Uterus (tissue), 4 donors: Measurements from ENCODE around the gene USP47. TPM values are rescaled to one million over a fixed set of nuclear protein-coding genes. Genes with fewer than 3 reads are reported as not detected.
A peak's percentile ranks its signal among the peaks of the same experiment; 100 is the strongest.

ENCODE experiments used
- DNase-seq, 2 donors: peaks; one replicate each; pipeline ENCODE4 v3.0.0-alpha.2; 2019 to 2020
- H3K27ac ChIP-seq, 2 donors: fragments of 200-600 bp; sonication (generic); 1 replicate in 1 of 2; 2 replicates in 1 of 2; pipeline ENCODE4 v1.5.1; 2016 to 2018
- H3K27me3 ChIP-seq, 2 donors: fragments of 200-600 bp; sonication (generic); one replicate each; pipeline ENCODE4 v1.5.1; 2018 to 2019; ENCODE audit warnings: control low read depth in 1 of 2
- H3K36me3 ChIP-seq, 2 donors: fragments of 200-600 bp; sonication (generic); one replicate each; pipeline ENCODE4 v1.5.1; 2019; ENCODE audit warnings: control low read depth in 1 of 2
- H3K4me1 ChIP-seq, 2 donors: fragments of 200-600 bp; sonication (generic); one replicate each; pipeline ENCODE4 v1.5.1; 2018 to 2019; ENCODE audit warnings: control low read depth in 1 of 2
- H3K4me3 ChIP-seq, 2 donors: fragments of 200-600 bp; sonication (generic); 1 replicate in 1 of 2; 2 replicates in 1 of 2; pipeline ENCODE4 v1.5.1; 2018 to 2019; ENCODE audit warnings: mild to moderate bottlenecking in 1 of 2
- H3K9me3 ChIP-seq, 2 donors: fragments of 200-600 bp; sonication (generic); one replicate each; pipeline ENCODE4 v1.5.1; 2019; ENCODE audit warnings: control low read depth in 1 of 2
- POLR2A ChIP-seq, 2 donors: fragments of 450-650 bp; IDR thresholded peaks; one replicate each; pipeline ENCODE4 v1.6.1; 2016; ENCODE audit warnings: antibody characterized with exemption in 2 of 2, mild to moderate bottlenecking in 1 of 2, moderate library complexity in 1 of 2
- intact Hi-C: fragments of 100-400 bp; cut with DNase I; formaldehyde crosslinking; loops from one replicate; pipeline ENCODE4 v1.15.1; 2023; ENCODE audit warnings: low total_unique reads
- total RNA-seq, 4 donors: library from RNA; depleted of rRNA in 3 of 4; stranded (reverse); fragments of >200 nt in 3 of 4; gene quantifications; one replicate each; pipeline versions ENCODE4 v1.1.0 to v1.2.4, GENCODE V29; 2014 to 2023
- TF ChIP-seq, protein P1 (sequence below), 4 experiments: fragments of 200-600 bp in 2 of 4; fragments of 450-650 bp in 2 of 4; sonication (generic) in 2 of 4; IDR thresholded peaks; one replicate each; pipeline ENCODE4 v1.5.1; 2016 to 2019; ENCODE audit warnings: antibody characterized with exemption in 4 of 4, mild to moderate bottlenecking in 2 of 4, moderate library complexity in 1 of 4
- donor health status: DM: yes; HTN: yes; CAD: no.

USP47 gene
- total RNA-seq, 4 donors from 2014 or later = 83.4 to 247 (median 146) TPM

DNA sequence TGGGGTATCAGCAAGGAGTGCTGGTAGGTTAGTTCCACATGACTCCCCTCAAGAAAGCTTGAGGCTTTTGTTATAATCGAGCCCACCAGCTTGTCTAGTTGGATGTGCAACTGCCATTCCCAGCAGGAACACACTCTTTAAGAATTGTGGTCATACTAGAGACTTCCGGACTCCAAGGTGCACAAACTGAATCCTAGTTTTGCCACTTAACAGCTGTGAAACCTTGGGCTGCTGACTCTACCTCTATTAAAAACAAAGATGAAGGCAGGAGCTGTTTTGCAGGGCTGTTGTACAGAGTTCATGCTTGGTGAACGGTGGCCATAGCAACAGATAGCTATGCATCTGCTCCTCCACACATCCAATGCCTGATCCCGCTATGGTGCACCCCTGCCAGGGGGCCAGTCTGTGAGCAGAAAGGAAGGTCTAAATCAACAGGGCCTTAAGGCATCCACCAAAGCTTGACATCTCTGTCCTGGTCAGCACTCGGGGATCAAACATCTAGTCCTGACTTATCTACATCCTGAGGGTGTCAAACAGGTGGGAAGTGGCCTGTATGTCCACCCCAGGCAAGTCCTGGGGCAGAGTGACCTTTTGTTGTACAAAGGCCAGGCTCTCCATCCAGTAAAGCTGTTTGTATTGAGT is 130.3 kb downstream of the USP47 start:
- Histone ChIP-seq H3K27me3 (no peaks in the 10 kb centered on the region), H3K36me3 (no peaks in the 10 kb centered on the region), H3K4me1 (peaks cover 22 to 25% of the 10 kb centered on the region in 2 donors), H3K27ac (peak overlapping the region; percentile 66 to 82), H3K9me3 (no peaks in the 10 kb centered on the region), H3K4me3 (no peak overlapping the region)
- TF ChIP-seq POLR2A (IDR thresholded peaks at IDR 0.05) = no peak
- TF ChIP-seq, protein P1, sequence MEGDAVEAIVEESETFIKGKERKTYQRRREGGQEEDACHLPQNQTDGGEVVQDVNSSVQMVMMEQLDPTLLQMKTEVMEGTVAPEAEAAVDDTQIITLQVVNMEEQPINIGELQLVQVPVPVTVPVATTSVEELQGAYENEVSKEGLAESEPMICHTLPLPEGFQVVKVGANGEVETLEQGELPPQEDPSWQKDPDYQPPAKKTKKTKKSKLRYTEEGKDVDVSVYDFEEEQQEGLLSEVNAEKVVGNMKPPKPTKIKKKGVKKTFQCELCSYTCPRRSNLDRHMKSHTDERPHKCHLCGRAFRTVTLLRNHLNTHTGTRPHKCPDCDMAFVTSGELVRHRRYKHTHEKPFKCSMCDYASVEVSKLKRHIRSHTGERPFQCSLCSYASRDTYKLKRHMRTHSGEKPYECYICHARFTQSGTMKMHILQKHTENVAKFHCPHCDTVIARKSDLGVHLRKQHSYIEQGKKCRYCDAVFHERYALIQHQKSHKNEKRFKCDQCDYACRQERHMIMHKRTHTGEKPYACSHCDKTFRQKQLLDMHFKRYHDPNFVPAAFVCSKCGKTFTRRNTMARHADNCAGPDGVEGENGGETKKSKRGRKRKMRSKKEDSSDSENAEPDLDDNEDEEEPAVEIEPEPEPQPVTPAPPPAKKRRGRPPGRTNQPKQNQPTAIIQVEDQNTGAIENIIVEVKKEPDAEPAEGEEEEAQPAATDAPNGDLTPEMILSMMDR (IDR thresholded peaks at IDR 0.05) = no peak
- DNase-seq = no peak
- intact Hi-C loops = no loop called here

DNA sequence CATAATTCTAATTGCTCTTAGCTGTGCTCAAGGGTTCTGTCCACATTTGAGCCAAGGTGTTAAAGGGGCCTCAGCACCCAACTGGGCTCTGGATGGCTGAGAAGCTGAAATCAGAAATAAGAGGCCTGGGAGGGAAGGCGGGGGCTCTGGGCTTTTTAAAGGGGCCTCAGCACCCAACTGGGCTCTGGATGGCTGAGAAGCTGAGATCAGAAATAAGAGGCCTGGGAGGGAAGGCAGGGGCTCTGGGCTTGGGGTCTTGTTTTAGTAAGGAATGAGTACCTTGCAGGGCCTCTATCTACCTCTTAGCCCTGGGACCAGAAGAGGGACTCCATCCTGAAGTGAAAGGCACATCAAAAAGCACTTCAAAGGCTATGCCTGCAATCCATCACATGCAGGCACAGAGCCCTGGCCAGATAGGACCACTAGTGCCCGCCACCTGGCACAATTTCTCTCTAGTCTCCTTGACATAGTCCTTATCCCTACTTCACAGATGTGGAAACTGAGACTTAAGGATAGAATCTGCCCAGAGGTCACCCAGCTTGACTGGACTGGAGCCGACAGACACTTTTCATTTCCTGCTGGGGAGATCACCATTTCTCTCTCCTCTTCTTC is 131.1 kb downstream of the USP47 start:
- Histone ChIP-seq H3K27me3 (no peaks in the 10 kb centered on the region), H3K9me3 (no peaks in the 10 kb centered on the region), H3K36me3 (no peaks in the 10 kb centered on the region), H3K27ac (peak overlapping the region; percentile 66 to 82), H3K4me3 (no peak overlapping the region), H3K4me1 (peaks cover 25 to 27% of the 10 kb centered on the region in 2 donors)
- no peak for DNase-seq
- TF ChIP-seq, protein P1 (IDR thresholded peaks at IDR 0.05) = no peak
- no peak for TF ChIP-seq POLR2A (IDR thresholded peaks at IDR 0.05)
- intact Hi-C loops = no loop called here

DNA sequence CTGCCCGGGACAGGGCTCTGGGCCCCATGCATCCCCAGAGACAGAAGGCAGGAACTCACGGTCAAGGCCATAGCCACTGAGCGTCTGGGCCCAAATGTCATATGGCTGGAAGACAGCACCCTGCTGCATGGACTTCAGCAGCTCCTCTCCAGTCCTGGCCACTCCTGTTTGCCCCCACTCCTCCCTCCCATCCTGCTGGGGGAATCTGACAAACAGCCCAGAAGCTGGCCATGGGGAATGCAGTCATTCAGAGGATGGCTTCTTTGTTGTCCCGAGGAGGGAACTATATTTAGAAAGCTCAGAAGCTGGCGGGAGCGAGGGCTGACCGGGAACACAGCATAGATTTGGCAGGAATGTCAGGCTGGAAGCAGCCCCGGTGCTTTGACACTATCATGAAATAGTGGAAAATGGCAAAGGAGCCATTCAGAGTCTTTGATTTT is 131.6 kb downstream of the USP47 start:
- H3K4me3 ChIP-seq = no peak overlapping the region
- no peaks in the 10 kb centered on the region for H3K36me3 ChIP-seq
- no peaks in the 10 kb centered on the region for H3K9me3 ChIP-seq
- peak overlapping the region; percentile 66 to 82 for H3K27ac ChIP-seq
- H3K27me3 ChIP-seq = no peaks in the 10 kb centered on the region
- intact Hi-C loops = no loop called here
- peak; percentile 64 to 74 for DNase-seq
- TF ChIP-seq, protein P1 (IDR thresholded peaks at IDR 0.05) = no peak
- no peak for TF ChIP-seq POLR2A (IDR thresholded peaks at IDR 0.05)
- H3K4me1 ChIP-seq = peaks cover 25 to 32% of the 10 kb centered on the region in 2 donors

DNA sequence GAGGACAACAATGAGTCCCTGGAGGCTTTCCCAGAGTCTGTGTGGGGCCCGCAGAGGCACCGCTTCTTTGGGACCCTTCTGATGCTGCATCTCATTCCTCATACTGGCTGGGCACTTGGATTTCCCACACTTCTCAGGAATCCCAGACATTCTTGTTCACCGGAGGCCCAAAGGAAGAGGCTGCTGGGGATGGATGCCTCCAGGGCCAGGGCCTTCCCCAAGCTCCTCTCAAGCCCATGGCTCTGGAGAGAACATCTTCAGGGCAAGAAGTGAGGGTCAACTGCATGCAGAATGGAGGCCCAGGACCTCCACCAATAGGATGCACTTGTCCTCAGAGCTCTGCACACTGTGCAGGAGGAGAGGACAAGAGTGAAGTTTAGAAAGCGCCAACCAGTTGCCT is 132.1 kb downstream of the USP47 start:
- Histone ChIP-seq H3K27me3 (no peaks in the 10 kb centered on the region), H3K9me3 (no peaks in the 10 kb centered on the region), H3K4me3 (no peak overlapping the region), H3K4me1 (peaks cover 26 to 37% of the 10 kb centered on the region in 2 donors), H3K27ac (peak overlapping the region; percentile 66 to 82), H3K36me3 (no peaks in the 10 kb centered on the region)
- no peak for DNase-seq
- TF ChIP-seq, protein P1 (IDR thresholded peaks at IDR 0.05) = no peak
- no peak for TF ChIP-seq POLR2A (IDR thresholded peaks at IDR 0.05)
- intact Hi-C loops = no loop called here
